SK-N-SH treated with all-trans-retinoic acid at 6 μM for 48 hours (cell line): Measurements from ENCODE around the gene PARD3.

Experiments used
- ARNTL ChIP-seq: fragments of 450-650 bp; formaldehyde crosslinking; IDR thresholded peaks from 2 replicates; pipeline ENCODE4 v1.5.0; 2020; ENCODE audit warnings: low read depth, mild to moderate bottlenecking, moderate library complexity, borderline replicate concordance
- BACH2 ChIP-seq: fragments of 250-450 bp; sonication (Bioruptor Pico); IDR thresholded peaks from 2 replicates; pipeline ENCODE4 v1.9.0; 2021; ENCODE audit warnings: mild to moderate bottlenecking, borderline replicate concordance
- CREB5 ChIP-seq: fragments of 250-450 bp; sonication (Bioruptor Pico); IDR thresholded peaks from 2 replicates; pipeline ENCODE4 v1.5.1; 2020; ENCODE audit warnings: low read depth, mild to moderate bottlenecking, moderate library complexity
- PATZ1 ChIP-seq: fragments of 250-450 bp; sonication (Bioruptor Pico); IDR thresholded peaks from 2 replicates; pipeline ENCODE4 v1.8.0; 2020; ENCODE audit warnings: mild to moderate bottlenecking, moderate library complexity, borderline replicate concordance
- PPARA ChIP-seq: fragments of 250-450 bp; sonication (Bioruptor Pico); IDR thresholded peaks from 2 replicates; pipeline ENCODE4 v1.5.0; 2020; ENCODE audit warnings: mild to moderate bottlenecking, borderline replicate concordance
- RARB ChIP-seq: fragments of 250-450 bp; sonication (Bioruptor Pico); IDR thresholded peaks from 2 replicates; pipeline ENCODE4 v1.8.0; 2021; ENCODE audit warnings: mild to moderate bottlenecking, moderate library complexity
- ZC3H10 ChIP-seq: fragments of 250-450 bp; sonication (Bioruptor Pico); IDR thresholded peaks from 2 replicates; pipeline ENCODE4 v1.5.1; 2021; ENCODE audit warnings: mild to moderate bottlenecking, moderate library complexity
- ZFP30 ChIP-seq: fragments of 450-650 bp; formaldehyde crosslinking; IDR thresholded peaks from 2 replicates; pipeline ENCODE4 v1.5.0; 2022; ENCODE audit warnings: mild to moderate bottlenecking, moderate library complexity

- TF ChIP-seq ZC3H10 (CRISPR knock-in tag) (no peak), PPARA (CRISPR knock-in tag) (no peak), RARB (CRISPR knock-in tag) (no peak), PATZ1 (no peak), BACH2 (CRISPR knock-in tag) (no peak), ZFP30 (CRISPR knock-in tag) (no peak), ARNTL (CRISPR knock-in tag) (no peak), CREB5 (CRISPR knock-in tag) (no peak)
Measured at GRCh38 chr10:34251177-34251576, 563.9 kb downstream of the PARD3 start.
